GM12874 (cell line): ENCODE results near the gene XPR1.

Source experiments
- CTCF ChIP-seq: IDR thresholded peaks from 2 replicates; pipeline ENCODE4 v1.5.1; 2011; ENCODE audit warnings: low read depth, mild to moderate bottlenecking, control low read depth, low read length, moderate library complexity; ENCODE audit not compliant: insufficient read depth

XPR1 gene

GRCh38 chr1:180762796-180763195, 131.0 kb downstream of the XPR1 start:
- TF ChIP-seq CTCF: no peak

- no peak for TF ChIP-seq CTCF
Observed at GRCh38 chr1:180765151-180765550, 133.3 kb downstream of the XPR1 start.

- no peak for TF ChIP-seq CTCF
Observed at GRCh38 chr1:180769889-180770288, 138.1 kb downstream of the XPR1 start.

GRCh38 chr1:180773210-180773865, 141.5 kb downstream of the XPR1 start:
- TF ChIP-seq CTCF: no peak

GRCh38 chr1:180775801-180776200, 144.0 kb downstream of the XPR1 start:
- TF ChIP-seq CTCF: no peak

- no peak for TF ChIP-seq CTCF
Observed at GRCh38 chr1:180777072-180777689, 145.4 kb downstream of the XPR1 start.

GRCh38 chr1:180778782-180779398, 147.1 kb downstream of the XPR1 start:
- peak; percentile 69 for TF ChIP-seq CTCF
